Activated CD8-positive, alpha-beta T cell treated with anti-CD3 and anti-CD28 coated beads, Interleukin-2, amount 10 ng/mL, durations not matched to agents 7 days and 5 days (primary cell): Measurements from ENCODE around the gene ECI2. TPM values are rescaled to one million over a fixed set of nuclear protein-coding genes. Genes with fewer than 3 reads are reported as not detected.
"Not testable (repeated sequence)": the region's sequence is repeated elsewhere in the genome, so short reads cannot be mapped to it uniquely, and the experiment has no call there.

ENCODE experiments used
- ATAC-seq: fragments of 150-1000 bp; cut with Tn5 transposase; one replicate; pipeline ENCODE4 v1.10.0; 2021; ENCODE audit warnings: moderate library complexity
- CTCF ChIA-PET: fragments of 350-600 bp; sonication (Branson Sonifier 250); formaldehyde crosslinking; loops from one replicate; lab custom pipeline; 2021; ENCODE audit warnings: antibody characterized with exemption; lab: Charles Lee
- POLR2A ChIA-PET: fragments of 350-600 bp; sonication (Branson Sonifier 250); formaldehyde crosslinking; loops from one replicate; lab custom pipeline; 2021; ENCODE audit warnings: antibody characterized with exemption; lab: Charles Lee
- DNase-seq: peaks from one replicate; pipeline ENCODE4 v3.0.0-alpha.2; 2020
- H3K27ac Mint-ChIP-seq: one replicate; pipeline ENCODE4 v1.8.0; 2021; ENCODE audit warnings: mild to moderate bottlenecking, mixed read lengths
- H3K27me3 Mint-ChIP-seq: one replicate; pipeline ENCODE4 v1.8.0; 2021; ENCODE audit warnings: low read depth, mixed read lengths
- H3K36me3 Mint-ChIP-seq: one replicate; pipeline ENCODE4 v1.8.0; 2021; ENCODE audit warnings: low read depth, mixed read lengths
- H3K4me1 Mint-ChIP-seq: one replicate; pipeline ENCODE4 v1.8.0; 2021; ENCODE audit warnings: low read depth, mixed read lengths
- H3K4me3 Mint-ChIP-seq: one replicate; pipeline ENCODE4 v1.8.0; 2021; ENCODE audit warnings: mild to moderate bottlenecking, mixed read lengths
- H3K9me3 Mint-ChIP-seq: one replicate; pipeline ENCODE4 v1.8.0; 2022; ENCODE audit warnings: mixed read lengths; ENCODE audit not compliant: insufficient read depth
- total RNA-seq, 2 experiments: library from RNA; stranded (reverse); gene quantifications; one replicate each; pipeline ENCODE4 v1.2.3, GENCODE V29; 2021

ECI2 gene
- total RNA-seq, 2 experiments from 2014 or later: 41.1 to 42.0 TPM

DNA sequence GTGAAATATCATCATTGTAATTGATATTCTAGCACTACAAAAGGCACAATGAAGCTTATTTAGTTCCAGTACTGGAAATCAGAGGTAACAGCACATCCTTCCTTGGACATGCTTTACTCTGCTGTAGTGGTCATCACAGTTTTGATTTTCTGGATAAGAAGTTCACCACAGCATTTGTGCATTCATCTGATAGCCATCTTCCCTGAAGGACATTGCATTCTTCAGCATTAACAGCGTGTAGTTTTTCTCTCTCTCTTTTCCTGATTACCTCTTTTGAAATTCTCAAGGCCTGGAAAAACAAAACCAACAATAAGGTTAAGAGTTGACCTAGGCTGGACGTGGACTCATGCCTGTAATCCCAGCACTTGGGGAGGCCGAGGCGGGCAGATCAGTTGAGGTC is 19.6 kb downstream of the ECI2 start:
- Mint-ChIP-seq H3K27me3 (peaks cover 14% of the 10 kb centered on the region), H3K9me3 (no peaks in the 10 kb centered on the region), H3K27ac (no peak overlapping the region), H3K36me3 (peaks cover 36% of the 10 kb centered on the region), H3K4me1 (no peaks in the 10 kb centered on the region), H3K4me3 (no peak overlapping the region)
- CTCF ChIA-PET: interaction anchor here (0.6 kb wide), 1 partner anchor 87 kb away, joined by 3 read pairs; no protein-coding TSS in a partner anchor
- ATAC-seq: no peak
- no peak for DNase-seq
- POLR2A ChIA-PET: no interaction called here

- Mint-ChIP-seq H3K27ac (no peak overlapping the region), H3K9me3 (no peaks in the 10 kb centered on the region), H3K4me1 (no peaks in the 10 kb centered on the region), H3K36me3 (peaks cover 30% of the 10 kb centered on the region), H3K4me3 (no peak overlapping the region), H3K27me3 (peaks cover 18% of the 10 kb centered on the region)
- ChIA-PET POLR2A (no interaction called here), CTCF (interaction anchor here (1.5 kb wide), 1 partner anchor 41 kb away, joined by 3 read pairs; no protein-coding TSS in a partner anchor)
- DNase-seq (no peak), ATAC-seq (no peak)
Measured at GRCh38 chr6:4114123-4114522, 21.3 kb downstream of the ECI2 start.

GRCh38 chr6:4113649-4114048 is 21.7 kb downstream of the ECI2 start:
- DNase-seq: no peak
- peaks cover 30% of the 10 kb centered on the region for H3K36me3 Mint-ChIP-seq
- POLR2A ChIA-PET: no interaction called here
- no peak overlapping the region for H3K4me3 Mint-ChIP-seq
- H3K27ac Mint-ChIP-seq: no peak overlapping the region
- no peaks in the 10 kb centered on the region for H3K4me1 Mint-ChIP-seq
- ATAC-seq: no peak
- H3K9me3 Mint-ChIP-seq: no peaks in the 10 kb centered on the region
- CTCF ChIA-PET: interaction anchor here (1.5 kb wide), 1 partner anchor 42 kb away, joined by 3 read pairs; no protein-coding TSS in a partner anchor
- H3K27me3 Mint-ChIP-seq: peaks cover 19% of the 10 kb centered on the region

- POLR2A ChIA-PET: no interaction called here
- CTCF ChIA-PET: interaction anchor here (1.3 kb wide), 1 partner anchor 20 kb away, joined by 3 read pairs; no protein-coding TSS in a partner anchor
Measured at GRCh38 chr6:4112366-4112765, 23.0 kb downstream of the ECI2 start.

GRCh38 chr6:4109363-4109815 is 26.0 kb downstream of the ECI2 start:
- H3K4me1 Mint-ChIP-seq, POLR2A ChIA-PET, H3K9me3 Mint-ChIP-seq, H3K4me3 Mint-ChIP-seq, H3K36me3 Mint-ChIP-seq, DNase-seq, ATAC-seq, CTCF ChIA-PET, H3K27ac Mint-ChIP-seq: not testable (repeated sequence)
- peaks cover 38% of the 10 kb centered on the region for H3K27me3 Mint-ChIP-seq

More at GRCh38 chr6:4112366-4112765, 23.0 kb downstream of the ECI2 start:
- H3K4me3 Mint-ChIP-seq: no peak overlapping the region
- H3K4me1 Mint-ChIP-seq: no peaks in the 10 kb centered on the region
- H3K36me3 Mint-ChIP-seq: peaks cover 28% of the 10 kb centered on the region
- H3K9me3 Mint-ChIP-seq: no peaks in the 10 kb centered on the region
- peaks cover 26% of the 10 kb centered on the region for H3K27me3 Mint-ChIP-seq
- no peak overlapping the region for H3K27ac Mint-ChIP-seq
- DNase-seq: no peak
- no peak for ATAC-seq

DNA sequence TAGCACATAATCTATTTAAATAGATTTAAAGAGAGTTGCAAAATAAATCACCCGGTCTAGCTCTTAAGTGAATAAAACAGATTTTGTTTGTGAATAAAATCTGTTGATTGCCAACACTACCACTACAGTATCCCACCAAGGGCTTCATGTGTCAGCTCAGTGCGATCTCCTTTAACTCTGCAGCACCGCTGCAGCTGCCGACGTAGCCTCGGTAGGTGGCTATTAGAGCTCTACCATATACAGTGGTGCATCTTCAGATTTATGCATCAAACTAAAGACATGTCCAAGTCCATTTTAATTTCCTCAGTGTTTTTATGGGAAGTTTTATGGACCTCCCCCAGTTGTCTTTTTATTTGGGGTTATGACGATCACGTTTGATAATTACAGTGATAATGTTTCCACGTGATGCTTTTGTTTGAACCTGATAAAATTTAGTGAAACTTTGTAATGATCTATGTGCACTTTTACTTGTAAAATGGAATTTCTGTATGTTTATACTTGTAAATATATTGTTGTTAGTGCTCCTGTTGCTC is 26.7 kb downstream of the ECI2 start:
- Mint-ChIP-seq H3K27me3 (peaks cover 38% of the 10 kb centered on the region), H3K36me3 (peaks cover 1% of the 10 kb centered on the region), H3K4me3 (no peak overlapping the region), H3K9me3 (no peaks in the 10 kb centered on the region), H3K27ac (no peak overlapping the region), H3K4me1 (no peaks in the 10 kb centered on the region)
- CTCF ChIA-PET: no interaction called here
- DNase-seq (no peak), ATAC-seq (no peak)
- POLR2A ChIA-PET: no interaction called here

- ATAC-seq: no peak
- Mint-ChIP-seq H3K36me3 (no peaks in the 10 kb centered on the region), H3K27me3 (peaks cover 38% of the 10 kb centered on the region), H3K27ac (no peak overlapping the region), H3K9me3 (no peaks in the 10 kb centered on the region), H3K4me1 (no peaks in the 10 kb centered on the region), H3K4me3 (no peak overlapping the region)
- DNase-seq: no peak
- ChIA-PET CTCF (no interaction called here), POLR2A (no interaction called here)
Measured at GRCh38 chr6:4107873-4108272, 27.5 kb downstream of the ECI2 start.

GRCh38 chr6:4105980-4106536 is 29.3 kb downstream of the ECI2 start:
- ATAC-seq: no peak
- Mint-ChIP-seq H3K27ac (no peak overlapping the region), H3K27me3 (peaks cover 27% of the 10 kb centered on the region), H3K9me3 (no peaks in the 10 kb centered on the region), H3K36me3 (no peaks in the 10 kb centered on the region), H3K4me1 (no peaks in the 10 kb centered on the region), H3K4me3 (no peak overlapping the region)
- DNase-seq: no peak
- CTCF ChIA-PET: no interaction called here
- POLR2A ChIA-PET: no interaction called here

- DNase-seq (no peak), ATAC-seq (no peak)
- CTCF ChIA-PET: no interaction called here
- Mint-ChIP-seq H3K4me3 (no peak overlapping the region), H3K27ac (no peak overlapping the region), H3K36me3 (no peaks in the 10 kb centered on the region), H3K4me1 (no peaks in the 10 kb centered on the region), H3K9me3 (no peaks in the 10 kb centered on the region), H3K27me3 (peaks cover 22% of the 10 kb centered on the region)
- POLR2A ChIA-PET: no interaction called here
Measured at GRCh38 chr6:4103929-4104328, 31.4 kb downstream of the ECI2 start.

DNA sequence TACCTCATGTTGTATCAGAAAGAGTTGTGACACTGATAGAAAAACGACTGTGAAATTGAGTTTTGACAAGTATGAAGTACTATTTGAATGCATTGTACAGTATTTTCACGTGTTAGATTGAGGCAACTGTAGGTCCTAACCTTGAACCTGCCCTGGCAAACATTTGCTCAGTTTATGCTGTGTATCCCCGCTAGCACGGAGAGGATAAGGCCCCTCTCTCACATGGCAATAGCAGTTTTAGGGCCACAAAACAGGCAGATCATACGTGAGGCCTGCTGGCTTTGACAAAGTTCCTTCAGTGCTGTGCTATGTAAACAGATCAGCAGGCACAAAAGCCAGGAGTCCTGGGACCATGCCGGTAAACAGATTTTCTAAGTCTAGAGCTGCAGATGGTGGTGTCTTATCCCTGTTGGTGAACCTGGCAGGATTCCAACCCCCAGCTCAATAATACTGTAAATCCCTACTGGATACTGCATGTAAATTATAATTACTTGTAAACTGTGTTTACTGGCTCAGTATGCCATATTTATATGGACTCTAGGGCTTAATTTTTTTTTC is 32.6 kb downstream of the ECI2 start:
- H3K27ac Mint-ChIP-seq: no peak overlapping the region
- peaks cover 18% of the 10 kb centered on the region for H3K27me3 Mint-ChIP-seq
- no peak overlapping the region for H3K4me3 Mint-ChIP-seq
- CTCF ChIA-PET: no interaction called here
- H3K36me3 Mint-ChIP-seq: no peaks in the 10 kb centered on the region
- no peaks in the 10 kb centered on the region for H3K9me3 Mint-ChIP-seq
- H3K4me1 Mint-ChIP-seq: no peaks in the 10 kb centered on the region
- ATAC-seq (no peak), DNase-seq (no peak)
- POLR2A ChIA-PET: no interaction called here

DNA sequence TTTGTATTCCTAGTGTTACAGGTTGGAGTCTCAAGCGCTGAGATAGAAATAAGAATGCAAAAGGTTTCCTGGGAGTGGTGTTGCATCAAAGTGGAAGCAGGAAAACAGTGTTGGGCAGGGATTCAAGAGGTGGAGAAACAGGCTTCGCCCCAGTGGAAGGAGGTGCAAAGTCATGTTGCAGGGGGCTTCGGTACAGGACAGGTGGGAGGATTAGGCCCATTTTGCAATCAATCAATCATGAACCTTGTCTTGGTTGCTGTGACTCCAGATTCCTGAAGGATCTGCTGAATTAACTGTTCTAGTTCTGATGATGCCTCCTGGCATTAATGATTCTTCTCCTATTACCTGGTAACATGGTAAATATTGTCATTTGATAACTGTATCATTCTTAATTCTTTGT is 34.1 kb downstream of the ECI2 start:
- ChIA-PET POLR2A (no interaction called here), CTCF (no interaction called here)
- H3K9me3 Mint-ChIP-seq: no peaks in the 10 kb centered on the region
- DNase-seq (no peak), ATAC-seq (no peak)
- H3K4me3 Mint-ChIP-seq: no peak overlapping the region
- no peak overlapping the region for H3K27ac Mint-ChIP-seq
- H3K27me3 Mint-ChIP-seq: peaks cover 10% of the 10 kb centered on the region
- H3K36me3 Mint-ChIP-seq: no peaks in the 10 kb centered on the region
- H3K4me1 Mint-ChIP-seq: no peaks in the 10 kb centered on the region

DNA sequence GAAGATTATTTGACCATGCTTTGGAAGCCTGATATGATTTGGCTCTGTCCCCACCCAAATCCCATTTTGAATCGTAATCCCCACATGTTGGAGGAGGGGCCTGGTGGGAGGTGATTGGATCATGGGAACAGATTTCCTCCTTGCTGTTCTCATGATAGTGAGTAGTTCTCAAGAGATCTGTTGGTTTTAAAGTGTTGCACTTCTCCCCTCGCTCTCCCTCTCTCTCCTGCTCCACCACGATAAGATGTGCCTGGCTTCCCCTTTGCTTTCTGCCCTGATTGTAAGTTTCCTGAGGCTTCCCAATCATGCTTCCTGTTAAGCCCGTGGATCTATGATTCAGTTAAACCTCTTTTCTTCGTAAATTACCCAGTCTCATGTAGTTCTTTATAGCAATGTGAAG is 34.7 kb downstream of the ECI2 start:
- Mint-ChIP-seq H3K4me1 (no peaks in the 10 kb centered on the region), H3K9me3 (no peaks in the 10 kb centered on the region), H3K27me3 (peaks cover 4% of the 10 kb centered on the region), H3K36me3 (no peaks in the 10 kb centered on the region), H3K27ac (no peak overlapping the region), H3K4me3 (no peak overlapping the region)
- DNase-seq: no peak
- no peak for ATAC-seq
- POLR2A ChIA-PET: no interaction called here
- CTCF ChIA-PET: no interaction called here
